Stomach (tissue), 4 donors: ENCODE data around the gene MCTP2.

Experiments used
- POLR2A ChIP-seq, 4 donors: fragments of 450-650 bp; IDR thresholded peaks; one replicate each; pipeline ENCODE4 v1.6.1; 2016; ENCODE audit warnings: antibody characterized with exemption in 4 of 4, control low read depth in 2 of 4, mild to moderate bottlenecking in 1 of 4, moderate library complexity in 1 of 4
- TF ChIP-seq, protein P1 (sequence below), 7 experiments: fragments of 450-650 bp in 4 of 7; fragments of 200-600 bp in 3 of 7; sonication (generic) in 3 of 7; IDR thresholded peaks; one replicate each; pipeline ENCODE4 v1.5.1; 2016 to 2019; ENCODE audit warnings: antibody characterized with exemption in 7 of 7, control low read depth in 2 of 7, mild to moderate bottlenecking in 1 of 7

DNA sequence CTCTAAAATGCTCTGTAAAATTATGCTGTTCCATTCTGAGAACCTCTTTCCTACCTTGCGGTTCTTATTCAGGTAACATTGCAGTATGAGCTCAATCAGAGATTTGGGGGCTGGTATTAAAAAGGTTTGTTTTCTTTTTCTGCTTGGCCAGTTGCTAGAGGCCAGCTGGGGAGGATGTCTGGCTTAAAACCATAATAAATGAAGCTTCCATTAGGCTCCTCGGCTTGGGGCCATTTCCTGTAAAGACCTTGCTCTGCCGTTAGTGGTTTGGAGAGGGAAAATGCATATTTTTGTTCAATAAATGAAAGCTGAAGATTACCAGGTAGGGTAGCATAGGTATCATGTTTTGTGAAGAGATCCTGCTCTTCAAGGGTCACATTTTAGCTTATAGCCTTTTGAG lies 55.2 kb downstream of the MCTP2 start:
- TF ChIP-seq, protein P1, sequence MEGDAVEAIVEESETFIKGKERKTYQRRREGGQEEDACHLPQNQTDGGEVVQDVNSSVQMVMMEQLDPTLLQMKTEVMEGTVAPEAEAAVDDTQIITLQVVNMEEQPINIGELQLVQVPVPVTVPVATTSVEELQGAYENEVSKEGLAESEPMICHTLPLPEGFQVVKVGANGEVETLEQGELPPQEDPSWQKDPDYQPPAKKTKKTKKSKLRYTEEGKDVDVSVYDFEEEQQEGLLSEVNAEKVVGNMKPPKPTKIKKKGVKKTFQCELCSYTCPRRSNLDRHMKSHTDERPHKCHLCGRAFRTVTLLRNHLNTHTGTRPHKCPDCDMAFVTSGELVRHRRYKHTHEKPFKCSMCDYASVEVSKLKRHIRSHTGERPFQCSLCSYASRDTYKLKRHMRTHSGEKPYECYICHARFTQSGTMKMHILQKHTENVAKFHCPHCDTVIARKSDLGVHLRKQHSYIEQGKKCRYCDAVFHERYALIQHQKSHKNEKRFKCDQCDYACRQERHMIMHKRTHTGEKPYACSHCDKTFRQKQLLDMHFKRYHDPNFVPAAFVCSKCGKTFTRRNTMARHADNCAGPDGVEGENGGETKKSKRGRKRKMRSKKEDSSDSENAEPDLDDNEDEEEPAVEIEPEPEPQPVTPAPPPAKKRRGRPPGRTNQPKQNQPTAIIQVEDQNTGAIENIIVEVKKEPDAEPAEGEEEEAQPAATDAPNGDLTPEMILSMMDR (IDR thresholded peaks at IDR 0.05), result no peak
- TF ChIP-seq POLR2A (IDR thresholded peaks at IDR 0.05), result no peak
